Mammary epithelial cell (primary cell): ENCODE measurements around the gene TP53BP1.

Source experiments
- EZH2 ChIP-seq: IDR thresholded peaks from 2 replicates; pipeline ENCODE4 v1.6.1; 2012; ENCODE audit warnings: low read length, inconsistent platforms, borderline replicate concordance
- TF ChIP-seq, protein P1 (sequence below), 2 donors: IDR thresholded peaks in 1 of 2; conservative IDR thresholded peaks in 1 of 2; 2 replicates each; pipeline ENCODE4 v1.5.1; 2011 to 2012; ENCODE audit warnings: inconsistent platforms in 2 of 2, low read length in 2 of 2, mild to moderate bottlenecking in 2 of 2, control low read depth in 1 of 2, low read depth in 1 of 2; ENCODE audit not compliant: insufficient read depth in 1 of 2; ENCODE audit errors: extremely low read depth in 1 of 2

DNA sequence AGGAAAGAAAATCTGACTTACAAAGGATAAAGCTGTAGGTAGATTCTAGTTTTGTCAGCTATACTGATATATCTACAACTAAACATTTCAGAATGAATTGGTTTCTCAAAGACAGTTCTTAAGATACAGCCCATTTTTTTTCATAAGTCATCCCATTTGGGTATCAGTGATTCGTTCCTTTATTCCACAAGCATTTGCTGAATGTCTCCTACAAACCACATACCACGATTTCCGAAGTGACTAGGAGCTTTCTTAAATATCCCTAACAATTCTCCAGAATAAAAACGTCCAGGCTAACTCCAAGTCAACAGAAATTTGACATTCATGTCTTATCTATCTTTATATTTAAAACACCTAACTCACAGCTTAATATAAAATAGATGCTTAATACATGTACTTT, 59.8 kb downstream of the TP53BP1 start:
- TF ChIP-seq, protein P1, sequence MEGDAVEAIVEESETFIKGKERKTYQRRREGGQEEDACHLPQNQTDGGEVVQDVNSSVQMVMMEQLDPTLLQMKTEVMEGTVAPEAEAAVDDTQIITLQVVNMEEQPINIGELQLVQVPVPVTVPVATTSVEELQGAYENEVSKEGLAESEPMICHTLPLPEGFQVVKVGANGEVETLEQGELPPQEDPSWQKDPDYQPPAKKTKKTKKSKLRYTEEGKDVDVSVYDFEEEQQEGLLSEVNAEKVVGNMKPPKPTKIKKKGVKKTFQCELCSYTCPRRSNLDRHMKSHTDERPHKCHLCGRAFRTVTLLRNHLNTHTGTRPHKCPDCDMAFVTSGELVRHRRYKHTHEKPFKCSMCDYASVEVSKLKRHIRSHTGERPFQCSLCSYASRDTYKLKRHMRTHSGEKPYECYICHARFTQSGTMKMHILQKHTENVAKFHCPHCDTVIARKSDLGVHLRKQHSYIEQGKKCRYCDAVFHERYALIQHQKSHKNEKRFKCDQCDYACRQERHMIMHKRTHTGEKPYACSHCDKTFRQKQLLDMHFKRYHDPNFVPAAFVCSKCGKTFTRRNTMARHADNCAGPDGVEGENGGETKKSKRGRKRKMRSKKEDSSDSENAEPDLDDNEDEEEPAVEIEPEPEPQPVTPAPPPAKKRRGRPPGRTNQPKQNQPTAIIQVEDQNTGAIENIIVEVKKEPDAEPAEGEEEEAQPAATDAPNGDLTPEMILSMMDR (conservative IDR thresholded peaks at IDR 0.05 in 1 of 2, IDR thresholded peaks at IDR 0.05 in 1 of 2; ENCODE audit: extremely low read depth in 1 of 2, insufficient read depth in 1 of 2, low read depth in 1 of 2, low read length in 2 of 2) = no peak
- no peak for TF ChIP-seq EZH2
